ENCODE measurements around the gene VAV1.
"Not testable (repeated sequence)": the region's sequence is repeated elsewhere in the genome, so short reads cannot be mapped to it uniquely, and the experiment has no call there.

Gene VAV1

DNA sequence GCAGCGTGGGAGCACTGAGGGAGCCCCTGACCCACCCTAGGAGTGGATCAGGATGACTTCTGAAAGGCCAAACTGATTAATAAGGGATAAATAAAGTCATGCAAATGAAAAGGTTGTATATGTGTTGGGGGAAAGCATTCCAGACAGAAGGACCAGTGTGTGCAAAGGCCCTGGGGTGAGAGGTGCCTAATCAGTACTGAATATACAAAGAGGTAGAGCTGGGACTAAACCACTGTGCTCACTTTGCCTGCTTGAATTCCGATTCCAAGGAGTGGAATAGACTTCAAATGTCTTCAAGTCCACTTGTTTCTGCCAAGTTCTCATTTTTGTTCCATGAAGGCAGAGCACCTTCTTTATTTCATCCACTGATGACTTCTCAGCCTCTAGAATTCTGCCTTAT is 82.2 kb downstream of the VAV1 start:
- DNase-seq: no peak

DNA sequence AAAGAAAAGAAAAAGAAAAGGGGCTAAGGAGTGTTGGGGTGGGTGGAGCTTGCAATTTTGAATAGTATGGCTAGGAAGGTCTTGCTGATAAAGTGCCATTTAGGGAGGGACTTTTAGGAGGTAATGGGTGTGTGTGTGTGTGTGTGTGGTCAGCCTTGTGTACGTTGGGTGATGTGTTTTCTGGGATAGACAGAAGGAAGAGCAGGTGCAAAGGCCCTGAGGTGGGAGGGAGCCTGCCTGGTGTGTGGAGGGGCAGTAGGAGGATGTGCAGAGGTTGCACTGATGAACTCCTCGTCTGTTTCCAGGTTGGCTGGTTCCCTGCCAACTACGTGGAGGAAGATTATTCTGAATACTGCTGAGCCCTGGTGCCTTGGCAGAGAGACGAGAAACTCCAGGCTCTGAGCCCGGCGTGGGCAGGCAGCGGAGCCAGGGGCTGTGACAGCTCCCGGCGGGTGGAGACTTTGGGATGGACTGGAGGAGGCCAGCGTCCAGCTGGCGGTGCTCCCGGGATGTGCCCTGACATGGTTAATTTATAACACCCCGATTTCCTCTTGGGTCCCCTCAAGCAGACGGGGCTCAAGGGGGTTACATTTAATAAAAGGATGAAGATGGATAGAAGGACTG is 84.4 kb downstream of the VAV1 start:
- DNase-seq: no peak

DNA sequence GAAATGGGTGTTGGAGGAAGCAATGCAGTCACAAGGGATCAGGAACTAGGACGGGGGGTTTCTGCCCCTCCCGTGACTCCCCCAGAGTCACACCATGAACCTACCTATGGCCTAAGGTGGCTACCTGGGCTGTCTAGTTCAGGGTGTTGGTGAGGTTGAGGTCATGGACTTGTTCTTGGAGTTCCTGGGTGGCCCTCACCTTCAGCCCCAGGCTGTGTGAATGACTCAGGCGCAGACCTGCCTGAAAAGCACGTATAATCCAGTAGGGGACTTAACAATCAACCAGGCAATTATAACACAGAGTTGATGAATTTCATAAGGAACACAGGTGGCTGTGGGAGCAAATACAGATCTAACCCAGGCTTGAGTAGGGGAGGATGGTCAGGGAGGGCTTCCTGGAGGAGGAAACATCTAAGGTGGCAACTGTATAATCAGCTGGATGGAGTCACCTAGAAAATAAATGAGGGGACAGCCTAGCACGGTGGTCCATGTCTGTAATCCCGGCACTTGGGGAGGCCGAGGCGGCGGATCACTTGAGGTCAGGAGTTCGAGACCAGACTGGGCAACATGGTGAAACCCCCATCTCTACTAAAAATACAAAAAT is 89.3 kb downstream of the VAV1 start:
- no peak for DNase-seq

DNA sequence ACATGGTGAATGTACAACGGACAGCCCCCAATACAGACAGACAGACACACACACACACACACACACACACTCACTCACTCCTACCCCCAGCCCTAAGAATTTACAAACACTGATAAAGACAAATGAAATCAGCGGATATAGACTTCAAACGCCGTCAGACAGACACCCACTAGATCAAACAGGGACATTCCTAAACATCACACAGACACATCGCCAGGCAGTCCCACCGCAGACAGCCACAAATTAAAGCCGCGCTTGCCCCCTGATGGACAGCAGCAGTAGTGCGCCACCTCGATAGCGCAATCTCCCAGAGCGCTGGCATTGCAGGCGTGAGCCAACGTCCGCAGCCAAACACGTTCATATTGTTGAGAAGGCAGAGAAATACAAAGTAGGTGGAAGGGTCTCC is 90.2 kb downstream of the VAV1 start:
- DNase-seq: peak; percentile 39

DNA sequence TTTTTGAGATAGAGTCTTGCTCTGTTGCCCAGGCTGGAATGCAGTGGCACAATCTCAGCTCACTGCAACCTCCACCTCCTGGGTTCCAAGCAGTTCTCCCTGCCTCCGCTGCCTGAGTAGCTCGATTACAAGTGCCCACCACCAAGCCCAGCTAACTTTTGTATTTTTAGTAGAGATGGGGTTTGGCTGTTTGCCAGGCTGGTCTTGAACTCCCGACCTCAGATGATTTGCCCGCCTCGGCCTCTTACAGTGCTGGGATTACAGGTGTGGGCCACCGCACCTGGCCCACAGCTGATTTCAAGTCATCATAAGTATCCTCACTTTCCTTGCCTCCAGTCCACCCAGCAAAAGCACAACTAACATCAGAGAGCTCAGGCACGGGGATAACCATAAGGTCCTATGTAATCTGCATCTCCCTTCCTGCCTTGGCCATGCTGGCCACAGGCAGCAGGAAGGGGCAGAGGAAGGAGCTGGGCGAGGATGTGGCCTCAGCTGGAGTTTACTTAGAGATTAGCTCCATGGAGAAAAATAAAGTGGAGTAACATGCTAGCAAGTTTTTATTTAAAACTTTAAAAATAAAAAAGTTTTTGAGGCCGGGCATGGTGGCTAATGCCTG is 91.9 kb downstream of the VAV1 start:
- DNase-seq: no peak

DNA sequence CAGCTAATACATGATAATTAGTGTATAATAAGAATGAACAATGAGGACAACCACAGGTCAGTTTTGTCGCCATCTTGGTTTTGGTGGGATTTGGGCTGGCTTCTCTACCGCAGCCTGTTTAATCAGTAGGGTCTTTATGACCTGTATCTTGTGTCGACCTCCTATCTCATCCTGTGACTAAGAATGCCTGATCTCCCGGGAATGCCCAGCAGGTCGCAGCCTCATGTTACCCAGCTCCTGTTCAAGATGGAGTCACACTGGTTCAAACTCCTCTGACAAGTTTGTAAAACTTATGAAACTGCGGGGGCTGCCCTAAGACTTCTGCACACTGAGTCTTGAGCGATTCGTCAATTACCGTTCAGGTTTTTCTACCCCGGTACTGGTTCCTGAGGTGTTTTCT is 93.3 kb downstream of the VAV1 start:
- DNase-seq: no peak

DNA sequence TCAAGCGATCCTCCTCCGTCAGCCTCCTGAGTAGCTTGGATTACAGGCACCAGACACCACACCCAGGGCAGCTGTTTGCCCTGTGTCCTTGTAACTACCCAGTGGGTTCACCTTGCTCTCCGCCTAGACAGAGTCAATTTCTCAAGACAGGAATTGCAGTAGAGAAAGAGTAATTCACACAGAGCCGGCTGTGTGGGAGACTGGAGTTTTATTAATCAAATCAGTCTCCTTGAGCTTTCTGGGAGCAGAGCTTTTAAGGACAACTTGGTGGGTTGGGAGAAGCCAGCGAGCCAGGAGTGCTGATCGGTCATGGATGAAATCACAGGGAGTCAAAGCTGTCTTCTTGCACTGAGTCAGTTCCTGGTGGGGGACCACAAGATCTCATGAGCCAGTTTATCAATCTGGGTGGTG is 94.2 kb downstream of the VAV1 start:
- no peak for DNase-seq

DNA sequence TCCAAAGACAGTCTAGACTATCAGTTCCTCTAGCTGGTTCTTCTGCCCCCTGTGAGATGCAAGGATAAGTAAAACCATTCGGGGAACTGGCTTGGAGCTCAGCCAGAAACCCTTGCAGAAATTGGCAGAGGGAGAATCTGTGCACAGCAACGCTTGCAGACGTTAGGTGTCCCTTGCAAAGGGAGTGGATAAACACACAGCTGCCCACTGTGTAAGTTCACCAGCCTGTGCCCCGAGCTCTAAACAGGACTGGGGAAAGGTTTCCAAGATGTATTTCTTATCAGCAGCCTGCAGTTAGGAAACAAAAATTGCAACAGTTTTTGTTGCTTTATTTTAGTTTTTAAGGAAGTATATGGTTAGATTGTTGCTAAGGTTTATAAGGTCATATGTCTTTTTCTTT is 95.8 kb downstream of the VAV1 start:
- DNase-seq: no peak

DNA sequence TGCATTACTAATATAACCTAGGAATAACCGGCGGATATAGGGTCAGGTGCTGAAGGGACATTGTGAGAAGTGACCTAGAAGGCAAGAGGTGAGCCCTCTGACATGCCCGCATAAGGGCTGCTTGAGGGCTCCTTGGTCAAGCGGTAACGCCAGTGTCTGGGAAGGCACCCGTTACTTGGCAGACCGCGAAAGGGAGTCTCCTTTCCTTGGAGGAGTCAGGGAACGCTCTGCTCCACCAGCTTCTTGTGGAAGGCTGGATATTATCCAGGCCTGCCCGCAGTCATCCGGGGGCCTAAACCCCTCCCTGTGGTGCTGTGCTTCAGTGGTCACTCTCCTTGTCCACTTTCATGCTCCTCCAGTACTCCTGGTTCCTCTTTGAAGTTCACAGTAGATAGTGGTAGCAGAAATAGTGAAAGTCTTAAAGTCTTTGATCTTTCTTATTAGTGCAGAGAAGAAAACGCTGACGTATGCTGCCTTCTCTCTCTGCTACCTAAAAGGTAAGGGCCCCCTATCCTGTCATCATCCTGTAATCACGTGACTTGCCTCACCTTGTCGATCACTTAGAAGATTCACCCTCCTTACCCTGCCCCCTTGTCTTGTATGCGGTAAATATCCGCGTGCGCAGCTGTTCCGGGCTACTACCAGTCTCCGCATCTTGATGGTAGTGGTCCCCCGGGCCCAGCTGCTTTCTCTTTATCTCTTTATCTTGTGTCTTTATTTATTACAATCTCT is 96.8 kb downstream of the VAV1 start:
- not testable (repeated sequence) for DNase-seq

DNA sequence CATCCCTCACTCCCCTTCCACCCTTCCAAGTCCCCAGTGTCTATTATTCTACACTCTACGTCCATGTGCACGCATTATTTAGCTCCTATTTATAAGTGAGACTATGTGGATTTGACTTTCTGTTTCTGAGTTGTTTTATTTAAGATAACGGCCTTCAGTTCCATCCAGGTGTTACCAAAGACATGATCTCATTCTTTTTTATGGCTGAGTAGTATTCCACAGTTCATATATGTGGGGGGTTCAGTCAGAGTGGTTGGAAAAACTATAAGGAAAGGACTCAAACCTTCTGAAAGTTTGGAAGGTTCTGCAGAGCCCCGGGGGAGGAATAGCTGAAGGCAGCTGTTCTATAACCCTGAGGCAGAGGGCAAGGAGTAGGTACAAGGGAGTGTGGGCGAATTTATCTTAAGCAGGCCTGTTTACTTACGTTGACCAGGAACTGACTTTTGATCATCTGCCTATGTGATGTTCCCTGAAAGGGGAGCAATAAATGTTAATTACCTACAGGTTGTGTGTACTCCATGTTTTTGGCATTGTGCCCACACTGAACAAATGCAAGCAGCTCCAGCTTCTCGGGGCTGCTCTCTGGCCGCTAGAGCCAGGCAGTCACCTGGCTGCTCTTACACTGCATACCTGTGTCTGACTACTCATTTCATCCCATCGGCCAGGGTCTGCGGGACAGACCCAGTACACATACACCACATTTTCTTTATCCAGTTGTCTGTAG is 101.4 kb downstream of the VAV1 start:
- no peak for DNase-seq

DNA sequence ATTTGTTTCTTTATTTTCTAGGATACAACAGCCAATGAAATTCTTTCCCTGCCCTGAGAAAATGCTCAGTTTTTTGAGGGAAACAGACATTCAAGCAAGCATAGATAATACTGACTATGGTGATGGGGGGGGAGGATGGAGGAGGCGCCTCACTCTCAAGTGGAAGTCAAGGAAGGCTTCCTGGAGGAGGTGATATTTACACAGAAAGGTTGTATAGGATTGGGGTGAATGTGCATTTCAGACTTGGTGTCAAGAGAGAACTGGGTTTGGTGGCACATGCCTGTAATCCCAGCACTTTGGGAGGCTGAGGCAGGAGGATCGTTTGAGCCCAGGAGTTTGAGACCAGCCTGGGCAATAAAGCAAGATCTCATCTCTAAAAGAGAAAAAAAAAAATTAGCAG is 102.7 kb downstream of the VAV1 start:
- DNase-seq: no peak

DNA sequence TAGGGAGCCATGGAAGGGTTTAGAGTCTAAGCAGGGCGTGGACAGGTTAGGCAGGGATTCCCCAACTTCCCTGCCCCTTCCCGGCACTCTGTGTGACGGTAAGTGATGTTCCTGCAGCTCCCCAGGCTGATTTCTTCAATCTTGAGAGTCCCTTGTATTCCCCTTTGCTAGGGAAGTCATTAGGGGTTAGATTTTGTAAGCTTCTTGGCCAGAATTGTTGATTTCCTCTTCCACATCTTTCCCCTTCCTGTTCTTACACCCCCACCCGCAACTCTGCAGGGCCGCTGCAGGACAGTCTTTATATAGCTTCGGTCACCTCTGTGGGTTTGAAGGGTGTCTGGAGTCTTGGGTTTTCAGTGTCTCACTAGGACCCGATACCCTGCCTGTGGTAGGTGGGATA is 104.2 kb downstream of the VAV1 start:
- DNase-seq: no peak

DNA sequence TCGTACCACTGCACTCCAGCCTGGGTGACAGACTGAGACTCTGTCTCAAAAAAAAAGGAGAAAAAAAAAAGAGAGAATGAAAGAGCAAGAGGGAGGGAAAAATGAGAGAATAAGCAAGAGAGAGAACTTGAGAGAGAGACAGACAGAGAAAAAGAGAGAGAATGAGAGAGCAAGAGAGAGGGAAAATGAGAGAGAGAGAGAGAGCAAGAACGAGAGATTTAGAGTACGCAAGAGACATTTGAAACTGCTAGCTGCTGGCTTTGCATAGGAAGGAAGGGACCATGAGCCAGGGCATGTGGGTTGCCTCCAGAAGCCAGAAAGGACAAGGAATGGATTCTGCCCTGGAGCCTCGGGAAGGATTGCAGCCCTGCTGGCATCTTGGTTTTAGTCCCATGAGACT is 105.3 kb downstream of the VAV1 start:
- DNase-seq: no peak

DNA sequence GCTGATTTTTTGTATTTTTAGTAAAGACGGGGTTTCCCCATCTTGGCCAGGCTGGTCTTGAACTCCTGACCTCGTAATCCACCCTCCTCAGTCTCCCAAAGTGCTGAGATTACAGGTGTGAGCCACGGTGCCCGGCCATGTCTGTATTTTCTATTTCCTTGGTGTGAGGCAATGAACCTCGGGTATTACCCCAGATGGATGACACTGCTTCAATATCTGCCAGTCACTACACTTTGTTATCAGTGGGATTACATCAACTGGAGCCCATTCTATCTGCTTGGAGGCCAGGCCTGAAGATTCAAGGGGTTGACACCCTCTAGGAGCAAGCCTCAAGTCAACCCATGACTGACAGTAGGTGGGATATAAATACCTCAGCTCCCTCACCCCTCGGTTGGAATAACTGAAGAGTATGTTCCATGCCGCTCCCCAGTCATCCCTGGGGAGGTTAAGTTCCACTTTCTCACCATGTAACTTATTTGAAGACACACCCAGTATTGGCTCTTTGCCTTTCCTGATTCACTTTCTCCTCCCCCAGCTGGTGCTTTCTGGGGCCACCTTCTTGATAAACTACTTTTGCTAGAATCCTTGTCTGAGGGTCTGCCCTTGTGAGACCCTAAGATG is 113.9 kb downstream of the VAV1 start:
- DNase-seq: no peak

DNA sequence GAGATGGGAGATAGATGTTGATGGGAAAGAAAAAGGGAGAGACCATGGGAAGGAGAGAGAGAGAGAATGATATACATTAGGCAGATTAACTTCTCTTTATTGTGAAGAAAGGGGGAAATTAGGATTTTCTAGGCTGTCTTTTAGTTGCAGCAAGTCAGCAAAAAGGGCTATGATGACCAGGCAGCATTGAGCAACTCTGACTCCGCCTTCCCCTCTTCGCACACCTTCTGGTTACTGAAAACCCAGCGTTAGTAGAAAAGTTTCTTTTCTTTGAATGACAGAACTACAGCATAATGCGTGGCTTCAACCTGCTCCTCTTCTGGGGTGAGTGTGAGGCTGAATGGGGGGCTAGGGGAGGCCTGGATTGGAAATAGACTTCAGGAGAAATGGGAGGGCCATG is 114.8 kb downstream of the VAV1 start, which contains the start of gene ADGRE1:
Gene ADGRE1 (plus strand): TSS at position 264 of the 400 bp plus-strand sequence. CDS start 30 bp downstream, at position 294.
- DNase-seq: no peak

DNA sequence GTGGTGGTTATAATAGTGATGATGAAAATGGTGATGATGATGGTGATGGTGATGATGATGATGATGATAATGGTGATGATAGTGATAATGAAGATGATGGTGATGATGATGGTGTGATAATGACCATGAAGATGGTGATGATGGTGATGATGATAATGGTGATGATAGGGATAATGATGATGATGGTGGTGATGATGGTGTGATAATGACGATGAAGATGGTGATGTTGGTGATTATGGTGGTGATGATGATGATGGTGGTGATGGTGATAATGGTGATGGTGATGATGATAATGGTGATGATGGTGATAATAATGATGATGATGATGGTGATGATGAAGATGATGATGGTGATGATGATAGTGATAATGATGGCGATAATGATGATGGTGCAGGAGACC is 116.5 kb downstream of the VAV1 start:
- DNase-seq: no peak

DNA sequence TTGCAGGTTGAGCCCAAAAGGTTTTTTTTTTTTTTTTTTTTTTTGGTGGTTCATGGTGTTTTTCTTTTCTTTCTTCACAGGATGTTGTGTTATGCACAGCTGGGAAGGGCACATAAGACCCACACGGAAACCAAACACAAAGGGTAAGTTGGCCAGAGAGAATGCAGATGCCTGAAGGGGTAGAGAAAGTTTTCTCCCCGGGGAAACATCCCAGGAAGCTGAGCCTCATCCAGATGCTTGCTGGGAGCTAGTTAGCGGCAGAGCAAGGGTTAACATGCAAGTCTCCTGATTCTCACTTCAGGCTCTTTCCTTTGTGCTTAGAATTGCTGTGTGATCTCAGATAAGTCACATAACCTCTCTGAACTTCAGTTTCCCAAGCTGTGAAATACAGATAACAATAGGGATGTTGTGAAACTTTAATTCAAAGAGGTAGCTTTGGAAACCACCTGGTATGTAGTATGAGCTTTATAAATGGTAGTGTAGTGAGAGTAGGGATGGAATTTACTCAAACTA is 117.9 kb downstream of the VAV1 start:
- DNase-seq: no peak

DNA sequence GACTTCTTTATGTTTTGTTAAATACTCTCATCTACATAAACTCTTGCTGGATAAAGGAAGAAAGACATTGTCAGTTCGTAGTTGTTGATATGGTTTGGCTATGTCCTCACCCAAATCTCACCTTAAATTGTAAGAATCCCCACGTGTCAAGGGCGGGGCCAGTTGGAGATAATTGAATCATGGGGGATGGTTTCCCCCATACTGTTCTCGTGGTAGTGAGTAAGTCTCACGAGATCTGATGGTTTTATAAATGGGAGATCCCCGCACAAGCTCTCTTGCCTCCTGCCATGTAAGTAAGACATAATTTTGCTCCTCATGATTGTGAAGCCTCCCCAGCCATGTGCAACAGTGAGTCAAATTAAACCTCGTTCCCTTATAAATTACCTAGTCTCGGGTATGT is 118.4 kb downstream of the VAV1 start:
- no peak for DNase-seq

DNA sequence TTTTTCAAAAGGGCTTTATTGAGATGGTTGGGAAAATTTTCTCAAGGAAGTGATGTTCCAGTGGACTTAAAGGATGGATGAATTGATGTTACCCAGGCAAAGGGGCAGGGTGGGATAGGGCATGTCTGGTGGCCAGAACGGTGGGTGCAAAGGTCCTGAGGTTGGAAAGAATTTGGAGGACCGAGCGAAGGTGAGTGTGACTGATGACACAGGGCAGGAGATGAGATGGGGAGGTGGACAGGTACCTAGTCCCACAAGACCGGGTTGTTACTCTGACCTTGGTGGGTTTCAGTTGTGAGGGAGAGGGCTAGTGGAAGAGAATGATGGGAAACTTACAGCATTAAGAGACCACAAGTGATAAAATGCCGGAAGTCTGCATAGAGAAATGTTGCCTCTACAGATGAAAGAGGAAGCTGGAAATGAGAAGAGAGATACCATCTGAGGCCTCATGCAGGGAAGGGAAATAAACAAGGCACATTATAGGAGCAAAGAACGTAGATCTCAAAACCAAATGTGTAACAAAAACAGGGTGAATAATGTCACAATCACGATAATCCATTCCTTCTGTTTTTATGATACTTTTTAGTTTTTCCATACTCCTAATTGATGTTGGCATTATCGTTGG is 119.4 kb downstream of the VAV1 start:
- DNase-seq: no peak

DNA sequence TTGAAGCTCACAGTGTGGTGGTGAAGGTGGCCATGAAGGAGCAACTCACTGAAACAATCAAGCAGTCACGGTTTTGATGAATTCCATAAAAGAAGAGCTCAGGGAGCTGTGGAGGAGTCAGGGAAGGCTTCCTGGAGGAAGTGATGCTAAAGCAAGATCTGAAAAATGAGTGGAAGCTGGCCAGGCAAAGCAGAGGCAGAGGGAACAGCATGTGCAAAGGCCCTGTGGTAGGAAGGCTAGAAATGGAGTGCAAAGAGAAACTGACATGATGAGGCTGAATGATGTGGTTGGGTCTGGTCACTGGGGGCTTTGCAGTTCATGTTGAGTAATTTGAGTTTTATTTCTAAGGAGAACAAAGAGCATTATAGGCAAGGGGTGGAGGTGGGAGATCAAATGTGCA is 121.8 kb downstream of the VAV1 start:
- DNase-seq: no peak

DNA sequence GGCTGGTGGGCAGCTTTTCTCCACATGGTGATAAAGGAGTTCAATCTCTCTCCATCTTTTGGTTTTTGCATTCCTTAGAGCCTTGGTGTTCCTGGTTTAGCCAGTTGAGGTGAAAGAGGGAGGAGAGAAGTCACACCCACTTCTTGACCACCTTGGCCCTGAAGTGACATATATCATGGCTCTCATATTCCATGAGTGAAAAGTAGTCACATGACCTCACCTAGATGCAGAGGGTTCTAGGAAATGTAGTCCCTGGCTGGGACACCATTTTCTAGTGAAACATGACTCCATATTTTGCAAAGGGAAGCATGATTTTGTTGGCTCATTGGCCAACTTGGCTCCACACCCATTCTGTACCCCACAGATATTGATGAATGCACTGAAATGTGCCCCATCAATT is 130.9 kb downstream of the VAV1 start:
- DNase-seq: no peak

DNA sequence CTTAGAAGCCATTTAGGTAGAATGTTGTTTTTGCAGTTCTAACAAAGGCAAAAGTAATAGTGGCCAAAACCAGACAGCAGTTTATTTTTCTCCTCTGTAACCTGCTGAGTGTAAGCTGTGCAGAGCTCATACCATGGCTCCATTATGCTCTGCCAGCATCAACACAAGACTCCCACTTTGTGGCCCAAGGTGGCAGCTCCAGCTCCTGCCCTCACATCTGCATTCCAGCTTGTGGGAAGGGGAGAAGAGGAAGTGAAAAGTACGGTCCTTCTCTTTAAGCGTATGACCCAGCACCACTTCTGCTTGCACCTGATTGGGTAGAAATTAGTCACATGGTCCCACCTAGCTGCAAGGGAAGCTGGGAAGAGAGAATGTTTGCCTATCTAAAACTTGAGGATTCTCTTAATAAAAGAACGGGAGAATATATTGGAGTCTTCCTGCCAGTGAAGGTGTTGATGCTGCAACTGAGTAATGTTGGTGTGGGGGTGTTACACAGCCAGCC is 134.1 kb downstream of the VAV1 start:
- DNase-seq: no peak
